Measurements from ENCODE around the gene HTRA3. TPM values are rescaled to one million over a fixed set of nuclear protein-coding genes. Genes with fewer than 3 reads are reported as not detected.
A peak's percentile ranks its signal among the peaks of the same experiment; 100 is the strongest.

The HTRA3 gene
- total and polyA plus RNA-seq, 4 experiments from 2014 or later = not detected

DNA sequence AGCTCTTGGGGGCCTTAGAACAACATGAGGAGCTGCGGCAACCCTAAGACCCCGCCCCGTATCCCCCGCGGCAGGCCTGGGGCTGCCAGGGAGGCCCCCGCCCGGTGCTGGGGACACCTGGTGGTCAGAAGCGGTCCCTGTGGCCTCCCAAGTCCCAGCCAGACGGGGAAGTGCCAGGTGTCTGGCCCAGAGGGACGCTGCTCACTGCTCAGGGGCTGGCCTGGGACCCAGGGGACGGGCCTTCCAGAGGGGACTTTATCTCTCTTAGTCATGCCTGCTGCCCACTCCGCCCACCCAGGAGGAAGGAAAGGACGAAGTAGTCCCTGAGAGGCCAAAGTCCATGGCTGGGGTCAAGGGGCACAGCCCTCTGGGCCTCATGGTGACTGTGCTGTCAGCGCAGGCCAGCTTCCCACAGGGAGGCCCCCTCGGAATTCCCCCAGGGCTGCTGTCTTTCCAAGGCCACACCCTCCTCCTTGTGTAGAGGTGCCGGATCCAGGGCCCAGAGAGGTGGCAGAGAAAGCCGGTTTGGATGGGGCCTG lies 31.0 kb upstream of the HTRA3 start:
- no peaks in the 10 kb centered on the region for H3K27me3 Mint-ChIP-seq
- peak overlapping the region in 1 of 7 donors; percentile 62 for H3K27ac Mint-ChIP-seq
- H3K36me3 Mint-ChIP-seq = peaks cover 0 to 21% of the 10 kb centered on the region in 2 donors
- CTCF ChIA-PET (ENCODE audit: partially characterized antibody) = no interaction called here
- peaks cover 14% of the 10 kb centered on the region for H3K36me3 ChIP-seq (ENCODE audit: insufficient read depth, low read length)
- POLR2A ChIA-PET (ENCODE audit: partially characterized antibody) = no interaction called here
- no peaks in the 10 kb centered on the region for H3K27me3 ChIP-seq (ENCODE audit: insufficient read depth, low read length)
- H3K27ac ChIP-seq (ENCODE audit: low read depth, low read length) = no peak overlapping the region
- no peaks in the 10 kb centered on the region for H3K9me3 Mint-ChIP-seq
- H3K4me1 Mint-ChIP-seq = peaks cover 5 to 10% (median 8%) of the 10 kb centered on the region in 4 donors
- no peaks in the 10 kb centered on the region for H3K9me3 ChIP-seq (ENCODE audit: control insufficient read depth in 1 of 2, low read length in 2 of 2)
- no peak overlapping the region for H3K4me3 ChIP-seq (ENCODE audit: low read length in 2 of 2)
- no peak overlapping the region for H3K4me3 Mint-ChIP-seq
- DNase-seq = peak in 1 of 5 donors; percentile 23
- intact Hi-C loops (cut with micrococcal nuclease) = no loop called here
- peaks cover 14% of the 10 kb centered on the region for H3K4me1 ChIP-seq (ENCODE audit: insufficient read depth, low read length)

DNA sequence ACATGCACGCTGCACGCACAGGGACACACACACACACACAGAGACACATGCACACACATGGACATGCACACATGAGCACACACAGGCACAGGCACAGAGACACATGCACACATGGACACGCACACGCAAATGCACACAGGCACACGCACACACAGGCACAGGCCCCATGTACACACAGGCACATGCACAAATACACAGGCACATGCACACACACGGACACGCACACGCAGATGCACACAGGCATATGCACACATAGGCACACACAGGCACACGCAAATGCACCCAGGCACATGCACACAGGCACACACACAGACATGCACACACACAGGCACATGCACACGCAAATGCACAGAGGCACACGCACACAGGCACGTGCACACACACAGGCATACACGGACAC lies 30.3 kb upstream of the HTRA3 start:
- H3K4me1 ChIP-seq (ENCODE audit: insufficient read depth, low read length) = peaks cover 14% of the 10 kb centered on the region
- Mint-ChIP-seq H3K36me3 (peaks cover 0 to 21% of the 10 kb centered on the region in 2 donors), H3K27ac (peak overlapping the region in 5 of 7 donors; percentile 1 to 70 (median 52)), H3K4me1 (peaks cover 5 to 10% (median 8%) of the 10 kb centered on the region in 4 donors), H3K27me3 (no peaks in the 10 kb centered on the region), H3K9me3 (no peaks in the 10 kb centered on the region), H3K4me3 (no peak overlapping the region)
- no peaks in the 10 kb centered on the region for H3K27me3 ChIP-seq (ENCODE audit: insufficient read depth, low read length)
- intact Hi-C loops (cut with micrococcal nuclease) = no loop called here
- no peaks in the 10 kb centered on the region for H3K9me3 ChIP-seq (ENCODE audit: control insufficient read depth in 1 of 2, low read length in 2 of 2)
- ChIA-PET CTCF (ENCODE audit: partially characterized antibody) (interaction anchor here (0.8 to 1.6 kb wide), 2 partner anchors 21 to 62 kb away, joined by 3 to 5 read pairs; no protein-coding TSS in a partner anchor), POLR2A (ENCODE audit: partially characterized antibody) (no interaction called here)
- H3K27ac ChIP-seq (ENCODE audit: low read depth, low read length) = no peak overlapping the region
- peak in 1 of 5 donors; percentile 3 for DNase-seq
- H3K36me3 ChIP-seq (ENCODE audit: insufficient read depth, low read length) = peaks cover 9% of the 10 kb centered on the region
- no peak overlapping the region for H3K4me3 ChIP-seq (ENCODE audit: low read length in 2 of 2)

DNA sequence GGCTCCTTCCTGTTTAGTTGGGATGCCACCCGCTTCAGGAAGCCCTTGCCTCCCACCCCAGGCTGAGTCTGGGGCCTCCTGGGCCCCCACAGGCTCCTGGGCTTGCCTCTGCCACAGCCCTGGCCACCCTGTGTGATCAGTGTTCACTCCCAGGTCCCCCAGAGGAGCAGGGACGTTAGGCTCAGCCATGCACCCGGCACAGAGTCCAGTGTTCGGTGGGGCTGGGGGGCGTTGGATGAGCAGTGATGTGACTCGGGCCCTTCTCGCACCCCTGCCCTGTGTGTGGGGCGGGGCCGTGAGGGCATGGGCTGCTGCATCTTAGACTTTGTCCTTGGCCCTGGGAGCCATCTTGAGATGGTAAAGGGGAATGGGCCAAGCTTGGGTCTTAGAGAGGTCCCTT lies 29.9 kb upstream of the HTRA3 start:
- CTCF ChIA-PET (ENCODE audit: partially characterized antibody) = interaction anchor here (0.8 to 1.6 kb wide), 3 partner anchors 21 to 63 kb away, joined by 3 to 5 read pairs (median 3); partner anchors contain the start of gene SH3TC1
- H3K4me1 Mint-ChIP-seq = peaks cover 5 to 10% (median 8%) of the 10 kb centered on the region in 4 donors
- no peaks in the 10 kb centered on the region for H3K27me3 ChIP-seq (ENCODE audit: insufficient read depth, low read length)
- H3K36me3 ChIP-seq (ENCODE audit: insufficient read depth, low read length) = peaks cover 5% of the 10 kb centered on the region
- no peak overlapping the region for H3K27ac ChIP-seq (ENCODE audit: low read depth, low read length)
- H3K9me3 ChIP-seq (ENCODE audit: control insufficient read depth in 1 of 2, low read length in 2 of 2) = no peaks in the 10 kb centered on the region
- H3K36me3 Mint-ChIP-seq = peaks cover 0 to 21% of the 10 kb centered on the region in 2 donors
- H3K9me3 Mint-ChIP-seq = no peaks in the 10 kb centered on the region
- POLR2A ChIA-PET (ENCODE audit: partially characterized antibody) = no interaction called here
- no peak overlapping the region for H3K4me3 ChIP-seq (ENCODE audit: low read length in 2 of 2)
- H3K27ac Mint-ChIP-seq = peak overlapping the region in 1 of 7 donors; percentile 62
- H3K27me3 Mint-ChIP-seq = no peaks in the 10 kb centered on the region
- H3K4me3 Mint-ChIP-seq = no peak overlapping the region
- peak in 1 of 5 donors; percentile 5 for DNase-seq
- H3K4me1 ChIP-seq (ENCODE audit: insufficient read depth, low read length) = peaks cover 14% of the 10 kb centered on the region
- intact Hi-C loops (cut with micrococcal nuclease) = loop anchor here (5.0 kb wide), 1 partner anchor 678 kb away; no protein-coding TSS in a partner anchor

DNA sequence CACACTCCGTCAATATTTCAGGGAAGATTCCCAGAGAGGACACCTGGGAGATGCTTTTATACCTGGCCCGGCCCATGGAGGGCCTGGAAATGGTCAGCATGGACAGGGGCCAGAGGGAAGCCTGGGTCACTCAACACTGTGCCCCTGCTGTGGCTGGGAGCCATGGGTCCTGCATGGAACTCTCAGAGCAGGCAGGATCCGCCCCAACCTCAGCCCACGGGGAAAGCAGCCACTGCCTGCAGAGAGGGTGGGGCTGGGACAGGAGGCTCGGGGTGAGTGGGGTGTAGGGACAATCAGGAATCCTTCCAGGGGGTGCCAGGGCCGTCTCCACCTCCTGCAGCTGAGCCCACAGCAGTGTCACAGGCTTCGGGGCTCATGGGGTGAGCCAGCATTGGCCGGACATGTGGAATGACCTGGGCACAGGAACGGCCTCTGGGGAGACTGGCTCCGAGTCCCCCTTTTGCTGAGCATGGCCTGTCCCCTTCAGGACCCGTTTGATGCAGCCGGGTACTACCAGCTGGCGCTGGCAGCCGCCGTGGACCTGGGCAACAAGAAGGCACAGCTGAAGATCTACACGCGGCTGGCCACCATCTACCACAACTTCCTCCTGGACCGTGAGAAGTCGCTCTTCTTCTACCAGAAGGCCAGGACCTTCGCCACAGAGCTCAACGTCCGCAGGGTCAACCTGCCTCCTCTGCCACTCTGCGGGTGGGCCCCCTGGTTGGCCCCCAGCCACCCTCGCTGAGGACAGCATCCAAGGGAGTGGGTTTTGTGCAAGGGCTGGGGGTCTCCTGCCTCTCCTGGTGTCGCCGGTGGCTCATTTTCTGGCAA lies 29.1 kb upstream of the HTRA3 start:
- peaks cover 5% of the 10 kb centered on the region for H3K36me3 ChIP-seq (ENCODE audit: insufficient read depth, low read length)
- Mint-ChIP-seq H3K4me1 (peaks cover 5 to 10% (median 7%) of the 10 kb centered on the region in 4 donors), H3K4me3 (no peak overlapping the region), H3K36me3 (peaks cover 0 to 19% of the 10 kb centered on the region in 2 donors), H3K27me3 (no peaks in the 10 kb centered on the region), H3K9me3 (no peaks in the 10 kb centered on the region), H3K27ac (peak overlapping the region in 2 of 7 donors; percentile 8 to 29)
- H3K4me3 ChIP-seq (ENCODE audit: low read length in 2 of 2) = no peak overlapping the region
- H3K27ac ChIP-seq (ENCODE audit: low read depth, low read length) = no peak overlapping the region
- no peaks in the 10 kb centered on the region for H3K27me3 ChIP-seq (ENCODE audit: insufficient read depth, low read length)
- POLR2A ChIA-PET (ENCODE audit: partially characterized antibody) = no interaction called here
- peak in 1 of 5 donors; percentile 29 for DNase-seq
- CTCF ChIA-PET (ENCODE audit: partially characterized antibody) = interaction anchor here (0.7 to 1.6 kb wide), 5 partner anchors 22 to 63 kb away, joined by 3 to 5 read pairs (median 3); partner anchors contain the start of gene SH3TC1
- H3K9me3 ChIP-seq (ENCODE audit: control insufficient read depth in 1 of 2, low read length in 2 of 2) = no peaks in the 10 kb centered on the region
- intact Hi-C loops (cut with micrococcal nuclease) = loop anchor here (5.0 kb wide), 1 partner anchor 677 kb away; no protein-coding TSS in a partner anchor
- H3K4me1 ChIP-seq (ENCODE audit: insufficient read depth, low read length) = peaks cover 14% of the 10 kb centered on the region

DNA sequence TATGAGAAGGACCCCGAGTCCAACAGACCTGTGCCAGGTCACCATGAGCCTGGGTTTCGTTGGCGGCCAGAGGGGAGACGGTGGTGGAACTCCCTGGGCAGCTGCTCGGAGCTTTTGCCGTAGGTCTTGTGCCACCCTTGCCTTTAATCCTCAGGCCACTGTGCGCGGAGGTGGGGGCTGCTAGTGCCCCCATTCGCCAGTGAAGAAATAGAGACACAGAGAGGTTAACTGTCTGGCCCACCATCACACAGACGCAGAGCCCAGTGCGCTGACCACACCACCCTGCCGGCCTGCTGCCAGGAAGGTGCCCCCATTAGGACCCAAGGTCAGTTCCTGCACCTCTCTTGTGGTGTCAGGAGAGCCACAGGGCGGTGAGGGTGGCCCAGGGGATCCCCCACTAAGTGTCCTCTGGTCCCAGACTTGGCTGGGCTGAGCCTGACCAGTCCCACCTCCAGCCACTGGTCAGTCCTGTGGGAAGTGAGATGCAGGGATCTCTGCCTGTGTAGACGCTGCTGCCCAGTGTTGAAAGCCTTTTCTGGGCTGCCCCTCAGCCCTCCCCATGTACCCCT lies 28.3 kb upstream of the HTRA3 start:
- CTCF ChIA-PET (ENCODE audit: partially characterized antibody) = interaction anchor here (0.7 to 1.8 kb wide), 14 partner anchors 9 to 167 kb away, joined by 3 to 10 read pairs (median 6); partner anchors contain the start of gene SH3TC1
- no peak overlapping the region for H3K4me3 Mint-ChIP-seq
- H3K36me3 Mint-ChIP-seq = peaks cover 0 to 15% of the 10 kb centered on the region in 2 donors
- Histone ChIP-seq H3K36me3 (ENCODE audit: insufficient read depth, low read length) (peaks cover 5% of the 10 kb centered on the region), H3K4me3 (ENCODE audit: low read length in 2 of 2) (no peak overlapping the region), H3K4me1 (ENCODE audit: insufficient read depth, low read length) (peaks cover 14% of the 10 kb centered on the region), H3K27me3 (ENCODE audit: insufficient read depth, low read length) (no peaks in the 10 kb centered on the region), H3K9me3 (ENCODE audit: control insufficient read depth in 1 of 2, low read length in 2 of 2) (no peaks in the 10 kb centered on the region), H3K27ac (ENCODE audit: low read depth, low read length) (no peak overlapping the region)
- peaks cover 5 to 10% (median 7%) of the 10 kb centered on the region in 4 donors for H3K4me1 Mint-ChIP-seq
- no peaks in the 10 kb centered on the region for H3K9me3 Mint-ChIP-seq
- DNase-seq = peak in 1 of 5 donors; percentile 35
- peak overlapping the region in 5 of 7 donors; percentile 46 to 88 (median 82) for H3K27ac Mint-ChIP-seq
- POLR2A ChIA-PET (ENCODE audit: partially characterized antibody) = no interaction called here
- H3K27me3 Mint-ChIP-seq = no peaks in the 10 kb centered on the region
- intact Hi-C loops (cut with micrococcal nuclease) = loop anchor here (5.0 kb wide), 1 partner anchor 676 kb away; no protein-coding TSS in a partner anchor

DNA sequence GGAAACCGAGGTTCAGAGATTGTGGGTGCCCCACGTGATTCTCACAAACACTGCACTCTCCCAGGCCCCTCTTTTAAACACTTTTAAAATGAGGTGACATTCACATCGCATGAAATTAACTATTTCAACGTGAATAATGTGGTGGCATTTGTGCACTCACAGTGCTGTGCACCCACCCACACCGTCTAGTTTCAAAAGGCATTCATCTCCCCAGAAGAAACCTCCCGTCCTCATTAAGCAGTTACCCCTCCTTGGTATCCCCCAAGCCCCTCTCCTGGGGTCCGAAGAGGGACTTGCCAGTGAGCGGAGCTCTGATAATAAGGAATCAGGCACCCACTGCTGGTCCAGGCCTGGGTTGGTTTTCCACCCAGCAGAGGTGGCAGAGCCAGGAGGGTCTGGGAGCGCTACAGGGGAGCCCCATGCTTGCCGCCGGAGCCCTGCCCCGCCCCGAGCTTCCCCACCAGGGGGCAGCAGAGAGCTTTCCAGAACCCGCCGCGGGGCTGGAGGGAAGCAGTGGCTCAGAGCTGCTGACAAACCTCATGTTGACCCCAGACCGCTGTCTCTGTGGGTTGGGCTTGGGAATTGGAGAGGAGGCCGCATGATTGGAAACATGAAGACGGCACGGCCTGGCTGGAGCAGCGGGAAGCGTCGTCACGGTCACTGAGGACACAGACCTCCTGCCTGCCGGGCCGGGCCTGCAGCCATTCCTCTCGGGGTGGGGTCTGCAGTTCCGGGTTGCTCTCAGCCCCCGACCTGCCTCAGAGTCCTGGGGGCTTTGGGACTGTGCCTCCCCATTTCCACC lies 27.5 kb upstream of the HTRA3 start:
- peaks cover 0 to 15% of the 10 kb centered on the region in 2 donors for H3K36me3 Mint-ChIP-seq
- Histone ChIP-seq H3K4me1 (ENCODE audit: insufficient read depth, low read length) (peaks cover 14% of the 10 kb centered on the region), H3K9me3 (ENCODE audit: control insufficient read depth in 1 of 2, low read length in 2 of 2) (no peaks in the 10 kb centered on the region), H3K36me3 (ENCODE audit: insufficient read depth, low read length) (peaks cover 5% of the 10 kb centered on the region), H3K4me3 (ENCODE audit: low read length in 2 of 2) (no peak overlapping the region), H3K27me3 (ENCODE audit: insufficient read depth, low read length) (no peaks in the 10 kb centered on the region), H3K27ac (ENCODE audit: low read depth, low read length) (no peak overlapping the region)
- ChIA-PET POLR2A (ENCODE audit: partially characterized antibody) (interaction anchor here (1.0 kb wide), 1 partner anchor 13 kb away, joined by 3 read pairs; no protein-coding TSS in a partner anchor), CTCF (ENCODE audit: partially characterized antibody) (interaction anchor here (0.7 to 1.8 kb wide), 22 partner anchors 8 to 226 kb away, joined by 3 to 10 read pairs (median 4); partner anchors contain the start of gene SH3TC1)
- peak overlapping the region in 6 of 7 donors; percentile 46 to 88 (median 81) for H3K27ac Mint-ChIP-seq
- peak; percentile 66 to 82 (median 69) for DNase-seq
- peaks cover 5 to 10% (median 6%) of the 10 kb centered on the region in 4 donors for H3K4me1 Mint-ChIP-seq
- intact Hi-C loops (cut with micrococcal nuclease) = loop anchor here (2.0 to 5.0 kb wide), 3 partner anchors 65 to 675 kb away; no protein-coding TSS in a partner anchor
- H3K9me3 Mint-ChIP-seq = no peaks in the 10 kb centered on the region
- peak overlapping the region in 1 of 8 donors; percentile 13 for H3K4me3 Mint-ChIP-seq
- H3K27me3 Mint-ChIP-seq = no peaks in the 10 kb centered on the region
